Activated CD8-positive, alpha-beta T cell treated with anti-CD3 and anti-CD28 coated beads, Interleukin-2, amount 10 ng/mL, durations not matched to agents 7 days and 5 days (primary cell): Measurements from ENCODE around the gene KRTAP5-6. TPM values are rescaled to one million over a fixed set of nuclear protein-coding genes. Genes with fewer than 3 reads are reported as not detected.
"Not testable (repeated sequence)": the region's sequence is repeated elsewhere in the genome, so short reads cannot be mapped to it uniquely, and the experiment has no call there.

Experiments used
- ATAC-seq: fragments of 150-1000 bp; cut with Tn5 transposase; one replicate; pipeline ENCODE4 v1.10.0; 2021; ENCODE audit warnings: moderate library complexity
- CTCF ChIA-PET: fragments of 350-600 bp; sonication (Branson Sonifier 250); formaldehyde crosslinking; loops from one replicate; lab custom pipeline; 2021; ENCODE audit warnings: antibody characterized with exemption; lab: Charles Lee
- POLR2A ChIA-PET: fragments of 350-600 bp; sonication (Branson Sonifier 250); formaldehyde crosslinking; loops from one replicate; lab custom pipeline; 2021; ENCODE audit warnings: antibody characterized with exemption; lab: Charles Lee
- DNase-seq: peaks from one replicate; pipeline ENCODE4 v3.0.0-alpha.2; 2020
- H3K27ac Mint-ChIP-seq: one replicate; pipeline ENCODE4 v1.8.0; 2021; ENCODE audit warnings: mild to moderate bottlenecking, mixed read lengths
- H3K27me3 Mint-ChIP-seq: one replicate; pipeline ENCODE4 v1.8.0; 2021; ENCODE audit warnings: low read depth, mixed read lengths
- H3K36me3 Mint-ChIP-seq: one replicate; pipeline ENCODE4 v1.8.0; 2021; ENCODE audit warnings: low read depth, mixed read lengths
- H3K4me1 Mint-ChIP-seq: one replicate; pipeline ENCODE4 v1.8.0; 2021; ENCODE audit warnings: low read depth, mixed read lengths
- H3K4me3 Mint-ChIP-seq: one replicate; pipeline ENCODE4 v1.8.0; 2021; ENCODE audit warnings: mild to moderate bottlenecking, mixed read lengths
- H3K9me3 Mint-ChIP-seq: one replicate; pipeline ENCODE4 v1.8.0; 2022; ENCODE audit warnings: mixed read lengths; ENCODE audit not compliant: insufficient read depth
- total RNA-seq, 2 experiments: library from RNA; stranded (reverse); gene quantifications; one replicate each; pipeline ENCODE4 v1.2.3, GENCODE V29; 2021

The KRTAP5-6 gene
- total RNA-seq, 2 experiments from 2014 or later, result not detected

GRCh38 chr11:1653541-1654387 lies 43.2 kb upstream of the KRTAP5-6 start:
- Mint-ChIP-seq H3K27ac (no peak overlapping the region), H3K36me3 (no peaks in the 10 kb centered on the region), H3K4me1 (no peaks in the 10 kb centered on the region), H3K9me3 (no peaks in the 10 kb centered on the region), H3K4me3 (no peak overlapping the region), H3K27me3 (peaks cover 15% of the 10 kb centered on the region)
- ChIA-PET POLR2A (no interaction called here), CTCF (interaction anchor here (0.6 to 3.1 kb wide), 27 partner anchors 14 to 500 kb away, joined by 3 to 67 read pairs (median 6); partner anchors contain the start of genes LSP1 and SYT8)
- DNase-seq, result no peak
- no peak for ATAC-seq

DNA sequence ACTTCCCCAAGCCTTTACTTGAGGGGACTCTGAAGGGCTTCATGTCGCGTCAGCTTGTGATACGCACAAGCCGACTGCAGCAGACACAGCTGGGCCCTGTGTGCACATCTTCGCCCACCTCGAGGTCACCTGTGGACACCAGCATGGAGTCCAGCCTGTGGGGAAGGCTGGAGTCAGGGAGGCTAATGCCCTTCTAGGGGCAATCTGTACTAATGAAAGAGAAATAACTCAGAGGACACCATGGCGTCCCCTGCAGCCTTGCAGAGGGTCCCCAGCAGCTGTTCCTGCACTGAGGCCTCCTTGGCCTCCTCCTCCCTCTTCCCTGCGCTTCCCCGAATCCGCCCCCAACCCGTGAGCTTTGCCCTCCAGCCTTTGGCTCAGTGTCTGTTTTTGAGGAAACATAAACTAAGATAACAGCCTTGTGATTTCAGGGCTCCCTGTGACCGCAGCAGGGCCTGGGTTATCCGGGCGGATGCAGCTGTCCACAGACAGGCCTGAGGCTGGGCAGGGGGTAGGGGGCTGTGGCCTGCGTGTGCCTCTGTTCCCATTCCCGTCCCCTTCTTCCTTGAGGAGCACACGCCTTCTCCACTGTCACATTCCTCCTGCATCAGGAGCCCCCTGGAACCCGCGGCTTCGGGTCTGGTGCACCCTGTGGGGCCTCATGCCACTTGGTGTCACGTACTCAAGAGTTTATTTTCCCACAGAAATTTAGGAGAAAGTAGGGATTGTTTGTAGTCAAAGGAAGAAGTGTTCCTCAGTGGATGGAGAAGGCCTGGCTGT lies 42.4 kb upstream of the KRTAP5-6 start:
- Mint-ChIP-seq H3K36me3 (no peaks in the 10 kb centered on the region), H3K27me3 (peaks cover 15% of the 10 kb centered on the region), H3K27ac (no peak overlapping the region), H3K4me1 (peaks cover 6% of the 10 kb centered on the region), H3K9me3 (no peaks in the 10 kb centered on the region), H3K4me3 (no peak overlapping the region)
- CTCF ChIA-PET, result interaction anchor here (1.0 to 3.1 kb wide), 7 partner anchors 16 to 497 kb away, joined by 5 to 67 read pairs (median 12); partner anchors contain the start of gene SYT8
- DNase-seq (no peak), ATAC-seq (no peak)
- POLR2A ChIA-PET, result interaction anchor here (0.5 kb wide), 1 partner anchor 36 kb away, joined by 7 read pairs; no protein-coding TSS in a partner anchor

DNA sequence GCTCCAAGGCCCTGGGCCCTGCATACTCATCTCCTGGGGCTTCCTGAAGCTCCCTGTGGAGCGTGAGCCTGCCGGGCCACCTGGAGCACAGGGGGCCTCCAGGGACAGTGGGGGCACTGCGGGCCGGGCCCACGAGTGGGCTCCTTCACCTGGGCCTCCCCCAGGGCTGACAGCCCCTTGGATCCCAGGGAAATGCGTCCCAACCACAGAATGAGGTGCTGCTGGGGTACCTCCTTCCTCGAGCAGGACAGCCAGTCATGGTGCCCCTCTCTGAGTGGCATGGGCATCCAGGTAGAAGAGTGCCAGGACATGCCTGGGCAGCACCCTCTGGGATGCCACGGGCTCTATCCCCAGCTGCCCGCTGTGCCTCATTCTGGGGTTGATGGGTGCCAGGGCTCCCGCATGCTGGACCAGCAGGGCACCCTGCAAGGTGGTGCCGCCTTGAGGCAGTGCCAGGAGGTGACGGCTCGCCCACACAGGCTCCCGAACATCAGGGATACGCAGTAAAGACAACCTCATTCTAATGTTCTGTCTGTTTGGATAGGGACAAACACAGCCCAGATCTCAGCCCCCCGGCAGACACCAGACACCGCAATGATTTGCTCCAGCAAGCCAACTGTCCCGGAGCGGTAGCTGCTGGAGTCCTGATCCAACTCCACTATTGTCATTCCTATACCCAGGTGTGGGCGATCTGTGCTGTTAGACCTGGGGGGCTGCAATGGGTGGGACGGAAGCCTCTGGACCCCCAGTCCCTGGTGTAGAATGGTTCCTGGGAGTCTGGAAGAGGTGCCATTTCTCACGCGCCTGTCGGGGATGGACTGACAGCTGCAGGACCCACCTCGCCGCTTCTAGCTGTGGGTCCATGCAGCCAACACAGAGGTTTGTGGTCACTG lies 41.6 kb upstream of the KRTAP5-6 start:
- Mint-ChIP-seq H3K4me1 (peaks cover 6% of the 10 kb centered on the region), H3K4me3 (no peak overlapping the region), H3K27ac (no peak overlapping the region), H3K36me3 (no peaks in the 10 kb centered on the region), H3K9me3 (no peaks in the 10 kb centered on the region), H3K27me3 (peaks cover 22% of the 10 kb centered on the region)
- ChIA-PET CTCF (interaction anchor here (2.9 to 3.0 kb wide), 2 partner anchors 16 to 39 kb away, joined by 40 to 49 read pairs; no protein-coding TSS in a partner anchor), POLR2A (interaction anchor here (0.5 kb wide), 1 partner anchor 35 kb away, joined by 7 read pairs; no protein-coding TSS in a partner anchor)
- DNase-seq (no peak), ATAC-seq (no peak)

GRCh38 chr11:1656061-1656441 lies 40.9 kb upstream of the KRTAP5-6 start:
- DNase-seq (no peak), ATAC-seq (no peak)
- ChIA-PET CTCF (no interaction called here), POLR2A (no interaction called here)
- Mint-ChIP-seq H3K27ac (no peak overlapping the region), H3K27me3 (peaks cover 23% of the 10 kb centered on the region), H3K4me3 (no peak overlapping the region), H3K4me1 (peaks cover 6% of the 10 kb centered on the region), H3K36me3 (no peaks in the 10 kb centered on the region), H3K9me3 (no peaks in the 10 kb centered on the region)

- DNase-seq (no peak), ATAC-seq (no peak)
- POLR2A ChIA-PET, result no interaction called here
- no peak overlapping the region for H3K27ac Mint-ChIP-seq
- peaks cover 27% of the 10 kb centered on the region for H3K27me3 Mint-ChIP-seq
- no peaks in the 10 kb centered on the region for H3K36me3 Mint-ChIP-seq
- H3K4me3 Mint-ChIP-seq, result no peak overlapping the region
- peaks cover 6% of the 10 kb centered on the region for H3K4me1 Mint-ChIP-seq
- H3K9me3 Mint-ChIP-seq, result no peaks in the 10 kb centered on the region
- CTCF ChIA-PET, result no interaction called here
These were observed 40.3 kb upstream of the KRTAP5-6 start for GRCh38 chr11:1656670-1657069.

GRCh38 chr11:1659506-1659905 lies 37.5 kb upstream of the KRTAP5-6 start:
- ChIA-PET POLR2A (no interaction called here), CTCF (interaction anchor here (0.8 kb wide), 1 partner anchor 34 kb away, joined by 4 read pairs; no protein-coding TSS in a partner anchor)
- DNase-seq, result no peak
- no peak for ATAC-seq
- no peaks in the 10 kb centered on the region for H3K9me3 Mint-ChIP-seq
- peaks cover 6% of the 10 kb centered on the region for H3K4me1 Mint-ChIP-seq
- no peak overlapping the region for H3K27ac Mint-ChIP-seq
- no peaks in the 10 kb centered on the region for H3K36me3 Mint-ChIP-seq
- H3K27me3 Mint-ChIP-seq, result peaks cover 26% of the 10 kb centered on the region
- no peak overlapping the region for H3K4me3 Mint-ChIP-seq

DNA sequence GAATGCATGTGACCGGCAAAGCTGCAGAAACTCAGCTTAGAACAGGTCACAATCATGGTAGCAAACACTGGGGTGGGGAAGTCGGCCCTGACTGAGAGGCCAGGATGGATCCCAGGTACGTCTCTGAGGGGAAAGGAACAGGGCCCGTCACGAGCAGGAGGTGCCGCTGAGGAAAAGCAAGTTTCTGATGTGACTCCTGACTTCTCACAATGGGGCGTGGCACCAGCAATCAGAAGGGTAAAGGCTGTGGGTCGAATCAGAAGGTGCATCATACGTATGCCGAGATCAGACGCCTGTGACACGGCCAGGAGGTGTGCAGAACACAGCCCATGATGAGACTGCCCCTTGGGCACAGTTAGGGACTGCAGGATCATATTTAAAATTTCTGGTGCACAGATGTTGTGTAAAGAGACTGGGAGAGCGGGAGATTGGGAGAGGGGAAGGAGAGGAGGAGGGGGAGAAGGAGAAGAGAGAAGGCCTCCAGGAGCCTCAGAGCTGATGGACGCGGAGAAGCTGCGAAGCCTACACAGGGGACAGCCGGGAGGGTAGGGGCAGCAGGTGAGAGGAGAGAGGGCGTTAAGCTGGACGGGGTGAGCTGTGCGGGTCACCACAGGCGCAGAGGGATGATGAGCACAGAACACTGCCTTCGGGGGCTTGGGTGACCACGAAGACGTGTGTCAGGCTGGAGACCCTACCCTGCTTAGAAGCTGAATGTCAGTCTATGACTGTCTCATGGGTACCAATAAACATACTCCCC lies 36.7 kb upstream of the KRTAP5-6 start:
- Mint-ChIP-seq H3K4me3 (no peak overlapping the region), H3K36me3 (no peaks in the 10 kb centered on the region), H3K27ac (no peak overlapping the region), H3K4me1 (peaks cover 6% of the 10 kb centered on the region), H3K9me3 (no peaks in the 10 kb centered on the region), H3K27me3 (peaks cover 23% of the 10 kb centered on the region)
- no peak for ATAC-seq
- DNase-seq, result no peak
- CTCF ChIA-PET, result no interaction called here
- POLR2A ChIA-PET, result no interaction called here

- H3K4me1 Mint-ChIP-seq, DNase-seq, H3K27ac Mint-ChIP-seq, CTCF ChIA-PET, ATAC-seq, POLR2A ChIA-PET, H3K9me3 Mint-ChIP-seq, H3K36me3 Mint-ChIP-seq, H3K4me3 Mint-ChIP-seq: not testable (repeated sequence)
- H3K27me3 Mint-ChIP-seq, result peaks cover 23% of the 10 kb centered on the region
These were observed 35.3 kb upstream of the KRTAP5-6 start for GRCh38 chr11:1661454-1662269.

- H3K27ac Mint-ChIP-seq, H3K4me1 Mint-ChIP-seq, ATAC-seq, H3K9me3 Mint-ChIP-seq, H3K36me3 Mint-ChIP-seq, DNase-seq, CTCF ChIA-PET, H3K4me3 Mint-ChIP-seq, POLR2A ChIA-PET: not testable (repeated sequence)
- peaks cover 19% of the 10 kb centered on the region for H3K27me3 Mint-ChIP-seq
These were observed 34.2 kb upstream of the KRTAP5-6 start for GRCh38 chr11:1662699-1663283.

- no peak for ATAC-seq
- Mint-ChIP-seq H3K4me3 (no peak overlapping the region), H3K36me3 (no peaks in the 10 kb centered on the region), H3K9me3 (no peaks in the 10 kb centered on the region), H3K27me3 (peaks cover 16% of the 10 kb centered on the region), H3K4me1 (no peaks in the 10 kb centered on the region), H3K27ac (no peak overlapping the region)
- ChIA-PET POLR2A (no interaction called here), CTCF (no interaction called here)
- DNase-seq, result no peak
These were observed 31.7 kb upstream of the KRTAP5-6 start for GRCh38 chr11:1665313-1665712.
